Peyer's patch (tissue), 4 donors: ENCODE measurements around the gene LRP11.

ENCODE experiments used
- CTCF ChIP-seq, 6 experiments: fragments of 450-650 bp in 4 of 6; fragments of 200-600 bp in 2 of 6; sonication (generic) in 1 of 6; IDR thresholded peaks; one replicate each; pipeline ENCODE4 v1.5.1; 2017 to 2019; ENCODE audit warnings: antibody characterized with exemption in 6 of 6, mild to moderate bottlenecking in 3 of 6, moderate library complexity in 1 of 6
- POLR2A ChIP-seq, 2 donors: fragments of 450-650 bp; IDR thresholded peaks; one replicate each; pipeline ENCODE4 v1.5.1; 2017; ENCODE audit warnings: antibody characterized with exemption in 2 of 2, mild to moderate bottlenecking in 2 of 2, moderate library complexity in 2 of 2

DNA sequence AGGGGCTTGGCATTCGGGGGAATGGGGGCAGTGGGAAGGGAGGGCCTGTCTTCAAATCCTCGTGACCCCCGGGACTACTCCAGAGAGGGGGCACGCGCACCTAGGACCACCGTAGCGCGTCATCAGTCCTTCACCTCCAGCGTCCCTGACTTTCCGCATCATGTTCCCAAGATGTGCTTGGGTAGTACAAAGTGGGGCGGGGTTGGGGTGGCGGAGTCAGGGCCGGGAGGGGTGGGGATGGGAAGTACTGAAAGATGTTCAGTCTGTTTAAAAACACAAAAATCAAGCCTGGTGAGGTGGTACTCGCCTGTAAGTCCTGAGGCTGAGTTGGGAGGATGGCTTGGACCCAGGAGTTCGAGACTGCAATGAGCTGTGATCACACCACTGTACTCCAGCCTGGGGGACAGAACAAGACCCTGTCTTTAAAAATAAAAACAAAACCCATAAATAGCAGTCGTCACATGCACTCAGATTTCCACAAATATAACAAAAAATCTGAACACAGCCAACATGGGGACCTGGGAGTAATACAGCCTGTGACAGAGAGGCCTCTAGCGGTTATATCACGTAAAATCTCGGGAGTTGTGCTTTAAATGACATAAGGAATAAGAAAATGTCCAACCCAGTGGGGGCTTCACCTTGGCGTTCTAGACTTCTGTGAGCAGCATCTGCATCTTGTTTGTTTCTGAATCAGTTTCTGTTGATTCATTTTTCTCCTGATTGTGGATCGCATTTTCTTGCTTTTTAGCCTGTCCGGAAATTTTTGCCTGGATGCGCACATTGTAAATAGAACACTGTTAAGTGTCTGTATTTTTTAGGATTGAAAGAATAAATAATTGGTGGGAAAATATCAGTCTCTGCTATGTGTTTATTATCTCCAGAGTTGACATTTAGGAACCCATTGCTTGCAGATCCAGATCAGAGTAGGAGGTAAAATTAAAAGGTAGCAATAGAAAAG is 698 bp upstream of the LRP11 start:
- TF ChIP-seq CTCF (IDR thresholded peaks at IDR 0.05) = peak; percentile 19 to 76 (median 63)
- TF ChIP-seq POLR2A (IDR thresholded peaks at IDR 0.05) = no peak
